Osteoblast (primary cell): Measurements from ENCODE around the gene NMRK2. TPM values are rescaled to one million over a fixed set of nuclear protein-coding genes. Genes with fewer than 3 reads are reported as not detected.
A peak's percentile ranks its signal among the peaks of the same experiment; 100 is the strongest.

Source experiments
- DNase-seq: peaks from one replicate; pipeline ENCODE4 v3.0.0; 2011; ENCODE audit warnings: low spot score, mixed read lengths; ENCODE audit not compliant: insufficient read length; ENCODE audit errors: missing footprints
- H2AFZ ChIP-seq: 2 replicates; pipeline ENCODE4 v1.6.0; 2011; ENCODE audit warnings: mild to moderate bottlenecking, low read length
- H3K27ac ChIP-seq: 2 replicates; pipeline ENCODE4 v1.5.1; 2011; ENCODE audit warnings: mild to moderate bottlenecking, low read depth, low read length, moderate library complexity
- H3K27me3 ChIP-seq: 2 replicates; pipeline ENCODE4 v1.6.0; 2012; ENCODE audit warnings: mild to moderate bottlenecking, control low read depth, inconsistent platforms, low read length, moderate library complexity; ENCODE audit not compliant: insufficient read depth
- H3K36me3 ChIP-seq: 2 replicates; pipeline ENCODE4 v1.5.1; 2011; ENCODE audit warnings: mild to moderate bottlenecking, low read length, control low read depth, moderate library complexity; ENCODE audit not compliant: insufficient read depth
- H3K4me1 ChIP-seq: 2 replicates; pipeline ENCODE4 v1.5.1; 2011; ENCODE audit warnings: mild to moderate bottlenecking, low read length, control low read depth, moderate library complexity; ENCODE audit not compliant: insufficient read depth
- H3K4me2 ChIP-seq: 2 replicates; pipeline ENCODE4 v1.6.0; 2011; ENCODE audit warnings: mild to moderate bottlenecking, low read length; ENCODE audit not compliant: insufficient read depth
- H3K4me3 ChIP-seq: fragments of 200-600 bp; sonication (generic); 3 replicates; pipeline ENCODE4 v1.5.1; 2012; ENCODE audit warnings: mild to moderate bottlenecking, low read length, inconsistent platforms; ENCODE audit not compliant: insufficient read depth
- H3K79me2 ChIP-seq: 2 replicates; pipeline ENCODE4 v1.6.0; 2012; ENCODE audit warnings: mild to moderate bottlenecking, low read length, control low read depth, inconsistent platforms; ENCODE audit not compliant: insufficient read depth
- H3K9me3 ChIP-seq: 2 replicates; pipeline ENCODE4 v1.5.1; 2011; ENCODE audit warnings: low read depth, low read length, control low read depth
- H4K20me1 ChIP-seq: 2 replicates; pipeline ENCODE4 v1.6.0; 2012; ENCODE audit warnings: mild to moderate bottlenecking, low read length, control low read depth; ENCODE audit not compliant: insufficient read depth
- small RNA-seq: library from RNA; depleted of rRNA; stranded (forward); fragments of <200 nt; gene quantifications from one replicate; pipeline ENCODE3, GENCODE V24; 2012
- total RNA-seq: library from RNA; depleted of rRNA; stranded (reverse); fragments of >200 nt; gene quantifications from 2 replicates; pipeline ENCODE4 v1.2.3, GENCODE V29; 2012
- TF ChIP-seq, protein P1 (sequence below): IDR thresholded peaks from 2 replicates; pipeline ENCODE4 v1.5.1; 2011; ENCODE audit warnings: mild to moderate bottlenecking, low read depth, low read length, moderate library complexity; ENCODE audit errors: extremely low read depth

Gene NMRK2
- total RNA-seq, 1 donor, result not detected

GRCh38 chr19:3986260-3987041 is 53.6 kb downstream of the NMRK2 start:
- H4K20me1 ChIP-seq, result peaks cover 38% of the 10 kb centered on the region
- peak overlapping the region; percentile 99 for H3K4me2 ChIP-seq
- peaks cover 38% of the 10 kb centered on the region for H3K79me2 ChIP-seq
- H3K9me3 ChIP-seq, result no peaks in the 10 kb centered on the region
- TF ChIP-seq, protein P1, sequence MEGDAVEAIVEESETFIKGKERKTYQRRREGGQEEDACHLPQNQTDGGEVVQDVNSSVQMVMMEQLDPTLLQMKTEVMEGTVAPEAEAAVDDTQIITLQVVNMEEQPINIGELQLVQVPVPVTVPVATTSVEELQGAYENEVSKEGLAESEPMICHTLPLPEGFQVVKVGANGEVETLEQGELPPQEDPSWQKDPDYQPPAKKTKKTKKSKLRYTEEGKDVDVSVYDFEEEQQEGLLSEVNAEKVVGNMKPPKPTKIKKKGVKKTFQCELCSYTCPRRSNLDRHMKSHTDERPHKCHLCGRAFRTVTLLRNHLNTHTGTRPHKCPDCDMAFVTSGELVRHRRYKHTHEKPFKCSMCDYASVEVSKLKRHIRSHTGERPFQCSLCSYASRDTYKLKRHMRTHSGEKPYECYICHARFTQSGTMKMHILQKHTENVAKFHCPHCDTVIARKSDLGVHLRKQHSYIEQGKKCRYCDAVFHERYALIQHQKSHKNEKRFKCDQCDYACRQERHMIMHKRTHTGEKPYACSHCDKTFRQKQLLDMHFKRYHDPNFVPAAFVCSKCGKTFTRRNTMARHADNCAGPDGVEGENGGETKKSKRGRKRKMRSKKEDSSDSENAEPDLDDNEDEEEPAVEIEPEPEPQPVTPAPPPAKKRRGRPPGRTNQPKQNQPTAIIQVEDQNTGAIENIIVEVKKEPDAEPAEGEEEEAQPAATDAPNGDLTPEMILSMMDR, result peak; percentile 70
- H2AFZ ChIP-seq, result peak overlapping the region; percentile 86
- H3K4me1 ChIP-seq, result peaks cover 40% of the 10 kb centered on the region
- peak; percentile 89 for DNase-seq
- peaks cover 34% of the 10 kb centered on the region for H3K36me3 ChIP-seq
- H3K27me3 ChIP-seq, result no peaks in the 10 kb centered on the region
- no peak overlapping the region for H3K27ac ChIP-seq
- H3K4me3 ChIP-seq, result peak overlapping the region; percentile 100

DNA sequence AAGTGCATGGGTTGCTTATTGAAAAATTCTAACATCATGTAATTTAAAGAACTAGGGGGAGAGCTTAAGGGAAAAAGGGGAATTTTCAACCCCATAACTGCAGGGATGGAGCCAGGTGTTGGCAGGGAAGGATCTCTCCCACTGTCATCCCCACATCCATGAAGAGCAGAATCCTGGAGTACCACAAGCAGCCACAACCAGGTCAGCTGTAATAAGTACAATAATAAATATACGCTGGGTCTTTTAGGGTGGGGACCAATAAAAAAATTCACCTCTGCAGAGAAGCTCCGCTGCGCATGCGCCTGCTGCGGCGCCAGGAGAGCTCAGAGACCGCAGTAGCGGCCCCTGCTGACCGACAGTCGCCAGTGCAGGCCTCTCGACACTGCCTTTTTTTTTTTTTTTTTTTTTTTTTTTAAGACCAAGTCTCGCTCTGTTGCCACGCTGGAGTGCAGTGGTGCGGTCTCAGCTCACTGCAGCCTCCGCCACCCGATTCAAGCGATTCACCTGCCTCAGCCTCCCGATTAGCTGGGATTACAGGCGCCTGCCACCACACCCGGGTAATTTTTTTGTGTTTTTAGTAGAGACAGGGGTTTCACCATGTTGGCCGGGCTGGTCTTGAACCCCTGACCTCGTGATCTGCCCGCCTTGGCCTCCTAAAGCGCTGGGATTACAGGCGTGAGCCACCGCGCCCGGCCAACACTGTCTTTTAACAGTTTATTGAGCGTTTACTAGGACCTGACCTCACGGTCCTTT is 54.9 kb downstream of the NMRK2 start:
- Histone ChIP-seq H3K4me1 (peaks cover 32% of the 10 kb centered on the region), H3K4me2 (peak overlapping the region; percentile 99), H3K79me2 (peaks cover 25% of the 10 kb centered on the region), H3K36me3 (peaks cover 21% of the 10 kb centered on the region), H3K9me3 (no peaks in the 10 kb centered on the region), H3K27ac (peak overlapping the region; percentile 45), H2AFZ (peak overlapping the region; percentile 73), H3K4me3 (peak overlapping the region; percentile 46), H4K20me1 (peaks cover 24% of the 10 kb centered on the region), H3K27me3 (no peaks in the 10 kb centered on the region)
- DNase-seq, result peak; percentile 92
- TF ChIP-seq, protein P1, result peak; percentile 92

GRCh38 chr19:3990815-3991117 is 57.9 kb downstream of the NMRK2 start:
- DNase-seq, result no peak
- no peak overlapping the region for H3K4me3 ChIP-seq
- no peaks in the 10 kb centered on the region for H3K36me3 ChIP-seq
- no peaks in the 10 kb centered on the region for H3K9me3 ChIP-seq
- H3K79me2 ChIP-seq, result no peaks in the 10 kb centered on the region
- no peaks in the 10 kb centered on the region for H4K20me1 ChIP-seq
- H3K27ac ChIP-seq, result no peak overlapping the region
- no peaks in the 10 kb centered on the region for H3K27me3 ChIP-seq
- H3K4me2 ChIP-seq, result no peak overlapping the region
- TF ChIP-seq, protein P1, result no peak
- peaks cover 19% of the 10 kb centered on the region for H3K4me1 ChIP-seq
- peak overlapping the region; percentile 78 for H2AFZ ChIP-seq

Small RNAs within 50 kb of the gene (small RNA-seq; reads per million reads assigned to genes)
- gene RN7SL202P, result not detected
- gene SNORD37, result 20.9 reads per million, percentile 94 among the genes with 10 or more reads in this experiment

Other genes with a start within 250 kb of the NMRK2 start
- 30.4 and 31.5 TPM in 2 replicates for gene PIP5K1C, start 232.6 kb upstream of the NMRK2 start, total RNA-seq
- gene TJP3, start 224.7 kb upstream of the NMRK2 start, total RNA-seq, result not detected in 2 replicates
- 22.4 and 24.2 TPM in 2 replicates for gene APBA3, start 171.4 kb upstream of the NMRK2 start, total RNA-seq
- gene MRPL54, start 170.4 kb upstream of the NMRK2 start, total RNA-seq, result 41.6 and 44.8 TPM in 2 replicates
- gene RAX2, start 160.8 kb upstream of the NMRK2 start, total RNA-seq, result not detected in 2 replicates
- gene MATK, start 146.7 kb upstream of the NMRK2 start, total RNA-seq, result not detected in 2 replicates
- not detected in 2 replicates for gene ZFR2, start 64.0 kb upstream of the NMRK2 start, total RNA-seq
- not detected in 2 replicates for gene ATCAY, start 52.4 kb upstream of the NMRK2 start, total RNA-seq
- 122 and 131 TPM in 2 replicates for gene DAPK3, start 38.0 kb downstream of the NMRK2 start, total RNA-seq
- 2,656 and 2,968 TPM in 2 replicates for gene EEF2, start 52.4 kb downstream of the NMRK2 start, total RNA-seq
- gene PIAS4, start 74.7 kb downstream of the NMRK2 start, total RNA-seq, result 14.7 and 21.4 TPM in 2 replicates
- 38.6 and 42.7 TPM in 2 replicates for gene ZBTB7A, start 133.8 kb downstream of the NMRK2 start, total RNA-seq
- gene MAP2K2, start 191.1 kb downstream of the NMRK2 start, total RNA-seq, result 221 and 233 TPM in 2 replicates
- not detected in 2 replicates for gene CREB3L3, start 220.6 kb downstream of the NMRK2 start, total RNA-seq
- gene SIRT6, start 249.5 kb downstream of the NMRK2 start, total RNA-seq, result 8.3 and 16.3 TPM in 2 replicates
- gene ANKRD24, start 249.6 kb downstream of the NMRK2 start, total RNA-seq, result 0.29 and 0.72 TPM in 2 replicates